Lung (tissue), 12 donors: ENCODE measurements around the gene ST3GAL3. TPM values are rescaled to one million over a fixed set of nuclear protein-coding genes. Genes with fewer than 3 reads are reported as not detected.
A peak's percentile ranks its signal among the peaks of the same experiment; 100 is the strongest.

Source experiments
- ATAC-seq: fragments of 200-7000 bp; cut with Tn5 transposase; one replicate; pipeline ENCODE4 v1.9.1; 2020; ENCODE audit warnings: moderate number of reproducible peaks; ENCODE audit not compliant: insufficient read depth, low FRiP score
- DNase-seq, 3 donors: peaks; one replicate each; pipeline ENCODE4 v3.0.0-alpha.2; 2013 to 2017
- H3K27ac ChIP-seq, 2 donors: one replicate each; pipeline ENCODE4 v1.5.1; 2013; ENCODE audit warnings: mild to moderate bottlenecking in 2 of 2, moderate library complexity in 2 of 2, control low read depth in 1 of 2, inconsistent platforms in 1 of 2, low read depth in 1 of 2, low read length in 1 of 2
- H3K27me3 ChIP-seq, 3 donors: one replicate each; pipeline ENCODE4 v1.5.1; 2013; ENCODE audit warnings: low read length in 2 of 3; ENCODE audit not compliant: control insufficient read depth in 3 of 3, insufficient read depth in 3 of 3
- H3K36me3 ChIP-seq, 4 donors: one replicate each; pipeline ENCODE4 v1.5.1; 2013; ENCODE audit warnings: low read length in 4 of 4, mild to moderate bottlenecking in 1 of 4, moderate library complexity in 1 of 4; ENCODE audit not compliant: control insufficient read depth in 4 of 4, insufficient read depth in 4 of 4
- H3K4me1 ChIP-seq, 5 donors: one replicate each; pipeline ENCODE4 v1.5.1; 2013; ENCODE audit warnings: low read length in 5 of 5, mild to moderate bottlenecking in 2 of 5, moderate library complexity in 1 of 5; ENCODE audit not compliant: control insufficient read depth in 5 of 5, insufficient read depth in 5 of 5
- H3K4me3 ChIP-seq: one replicate; pipeline ENCODE4 v1.5.1; 2013; ENCODE audit warnings: mild to moderate bottlenecking, control low read depth, moderate library complexity
- H3K9ac ChIP-seq, 2 donors: one replicate each; pipeline ENCODE4 v1.5.1; 2013; ENCODE audit warnings: low read length in 2 of 2, control low read depth in 1 of 2; ENCODE audit not compliant: insufficient read depth in 1 of 2
- H3K9me3 ChIP-seq, 4 donors: one replicate each; pipeline ENCODE4 v1.5.1; 2013; ENCODE audit warnings: low read length in 3 of 4, mild to moderate bottlenecking in 1 of 4, moderate library complexity in 1 of 4; ENCODE audit not compliant: control insufficient read depth in 4 of 4, insufficient read depth in 3 of 4
- CTCF ChIP-seq: IDR thresholded peaks from 2 replicates; pipeline ENCODE4 v1.5.1; 2012; ENCODE audit warnings: mild to moderate bottlenecking; ENCODE audit errors: control extremely low read depth, extremely low read depth
- WGBS, 2 donors: extraction: QIAGEN DNeasy Blood & Tissue Kit; methylation state at CpG; one replicate each; pipeline ENCODE4 v1.1.7; 2013; 5-methylcytosine and 5-hydroxymethylcytosine counted together
- polyA plus RNA-seq, 2 donors: library from polyadenylated mRNA; stranded (reverse); fragments of 200-250 nt; gene quantifications; one replicate each; pipeline ENCODE4 v1.2.1, GENCODE V29; 2013
- total RNA-seq, 2 donors: library from RNA; depleted of rRNA in 1 of 2; stranded (reverse); fragments of >200 nt in 1 of 2; gene quantifications; one replicate each; pipeline ENCODE4 v1.2.1, GENCODE V29; 2014 to 2021
- donor health status: control.
- donor health status: control.
- donor health status: Bipolar disorder and iron deficiency.
- donor health status: healthy.
- donor health status: DM: yes; HTN: yes; CAD: no.

The ST3GAL3 gene
- total and polyA plus RNA-seq, 4 donors, result 8.4 to 28.0 (median 17.1) TPM

- TF ChIP-seq CTCF, result no peak
- DNase-seq, result no peak
- peaks cover 0 to 3% (median 1%) of the 10 kb centered on the region in 4 donors for H3K9me3 ChIP-seq
- H3K4me3 ChIP-seq, result no peak overlapping the region
- 76 to 84% methylated on average over 4 of the region's 4 CpGs for WGBS, 2 donors
- H3K36me3 ChIP-seq, result peaks cover 0 to under 1% (median 0%) of the 10 kb centered on the region in 4 donors
- ATAC-seq, result no peak
- H3K27me3 ChIP-seq, result no peaks in the 10 kb centered on the region
- H3K27ac ChIP-seq, result peak overlapping the region in 1 of 2 donors; percentile 10
- H3K9ac ChIP-seq, result no peak overlapping the region
- peaks cover 0 to 12% (median 0%) of the 10 kb centered on the region in 5 donors for H3K4me1 ChIP-seq
These were observed 75.8 kb downstream of the ST3GAL3 start for GRCh38 chr1:43783096-43783670.

DNA sequence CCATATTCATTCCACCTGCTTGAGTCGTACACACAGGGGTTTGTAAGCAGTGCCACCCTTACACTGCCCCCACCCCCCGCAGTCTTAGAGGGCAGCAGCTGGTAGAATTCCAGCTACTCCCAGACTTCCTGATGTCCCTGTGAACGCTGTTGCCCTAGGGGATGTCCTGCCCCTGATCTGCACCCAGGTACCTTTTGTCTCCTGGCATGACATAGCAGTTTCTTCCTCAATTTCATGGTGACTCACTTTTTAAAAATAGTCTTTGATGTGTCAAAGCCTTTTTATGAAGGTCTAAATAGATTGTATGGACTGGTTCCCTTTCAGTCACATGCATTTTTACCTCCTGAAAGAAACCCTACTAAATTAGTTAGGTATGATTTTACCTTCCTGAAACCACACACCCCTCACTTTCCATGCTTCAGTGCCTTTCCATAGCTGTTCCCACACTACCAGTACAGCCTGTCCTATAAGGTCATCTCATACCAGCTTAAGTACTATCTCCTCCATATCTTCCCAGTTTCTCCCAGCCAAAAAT, 76.4 kb downstream of the ST3GAL3 start:
- H3K4me3 ChIP-seq, result no peak overlapping the region
- DNase-seq, result no peak
- H3K27me3 ChIP-seq, result no peaks in the 10 kb centered on the region
- no peaks in the 10 kb centered on the region for H3K36me3 ChIP-seq
- ATAC-seq, result no peak
- H3K9me3 ChIP-seq, result peaks cover 0 to 3% (median 1%) of the 10 kb centered on the region in 4 donors
- 69 to 71% methylated on average over 3 of the region's 3 CpGs for WGBS, 2 donors
- no peak overlapping the region for H3K9ac ChIP-seq
- peaks cover 0 to 12% (median 0%) of the 10 kb centered on the region in 5 donors for H3K4me1 ChIP-seq
- H3K27ac ChIP-seq, result peak overlapping the region in 1 of 2 donors; percentile 10
- TF ChIP-seq CTCF, result no peak

DNA sequence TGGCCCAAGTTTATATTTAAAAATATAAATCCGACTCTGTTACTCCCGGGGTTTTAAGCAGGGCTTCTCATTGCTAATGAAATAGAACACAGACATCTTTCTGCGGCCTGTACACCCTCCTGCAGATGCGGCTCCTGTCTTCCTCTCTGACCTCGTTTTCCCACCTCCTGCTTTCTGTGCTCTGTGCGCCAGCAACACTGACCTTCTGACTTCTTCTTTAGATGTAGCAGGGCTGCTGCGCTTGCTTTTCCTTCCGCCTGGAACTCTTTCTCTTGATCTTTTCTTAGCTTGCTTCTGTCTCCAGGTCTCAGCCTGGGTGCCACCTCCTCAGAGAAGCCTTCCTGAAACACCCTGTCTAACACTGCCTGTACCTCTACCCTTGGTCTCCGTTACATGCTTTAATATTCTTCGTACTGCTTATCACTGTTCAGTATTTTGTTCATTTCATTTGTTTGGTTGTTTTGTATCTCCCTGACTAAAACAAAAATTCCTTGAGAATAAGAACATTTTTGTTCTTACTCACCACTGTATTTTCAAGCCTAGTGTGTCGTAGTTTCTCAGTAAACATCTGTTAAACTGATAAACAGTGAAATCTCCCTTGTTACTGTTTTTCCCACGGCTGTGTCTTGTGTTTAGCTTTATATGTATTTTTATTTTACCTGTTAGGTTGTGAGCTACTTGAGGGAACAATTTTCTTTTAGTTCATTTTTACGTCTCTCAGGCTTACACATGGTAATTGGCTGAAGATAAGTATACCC, 79.0 kb downstream of the ST3GAL3 start:
- WGBS, 2 donors, result 79 to 84% methylated on average over 13 of the region's 13 CpGs
- no peak for ATAC-seq
- no peaks in the 10 kb centered on the region for H3K9me3 ChIP-seq
- H3K27me3 ChIP-seq, result no peaks in the 10 kb centered on the region
- H3K4me3 ChIP-seq, result no peak overlapping the region
- DNase-seq, result peak in 1 of 3 donors; percentile 7
- no peak overlapping the region for H3K27ac ChIP-seq
- peaks cover 0 to 12% (median 0%) of the 10 kb centered on the region in 5 donors for H3K4me1 ChIP-seq
- no peak for TF ChIP-seq CTCF
- no peaks in the 10 kb centered on the region for H3K36me3 ChIP-seq
- H3K9ac ChIP-seq, result no peak overlapping the region
